H9 (cell line): ENCODE results near the gene TYMP. TPM values are rescaled to one million over a fixed set of nuclear protein-coding genes. Genes with fewer than 3 reads are reported as not detected.

ENCODE experiments used
- DNase-seq: peaks from one replicate; pipeline ENCODE4 v3.0.0-alpha.2; 2017
- H2AFZ ChIP-seq: one replicate; pipeline ENCODE4 v1.6.1; 2013; ENCODE audit warnings: mild to moderate bottlenecking, low read length, control low read depth, moderate library complexity
- H2AK5ac ChIP-seq: 2 replicates; pipeline ENCODE4 v1.6.1; 2013; ENCODE audit warnings: low read length, control low read depth, mixed read lengths; ENCODE audit not compliant: insufficient read length
- H2BK120ac ChIP-seq: one replicate; pipeline ENCODE4 v1.6.1; 2013; ENCODE audit warnings: low read depth, mild to moderate bottlenecking, low read length, control low read depth, inconsistent platforms; ENCODE audit not compliant: poor library complexity, severe bottlenecking
- H2BK12ac ChIP-seq: 2 replicates; pipeline ENCODE4 v1.6.1; 2013; ENCODE audit warnings: low read length, control low read depth, mixed read lengths, low read depth; ENCODE audit not compliant: insufficient read length
- H2BK15ac ChIP-seq: 2 replicates; pipeline ENCODE4 v1.6.1; 2013; ENCODE audit warnings: low read depth, low read length, control low read depth
- H2BK20ac ChIP-seq: one replicate; pipeline ENCODE4 v1.6.1; 2013; ENCODE audit warnings: low read depth, mild to moderate bottlenecking, low read length, control low read depth, inconsistent platforms; ENCODE audit not compliant: poor library complexity, severe bottlenecking
- H2BK5ac ChIP-seq: 2 replicates; pipeline ENCODE4 v1.6.1; 2013; ENCODE audit warnings: low read length, control low read depth, mixed read lengths; ENCODE audit not compliant: insufficient read length
- H3K14ac ChIP-seq: 2 replicates; pipeline ENCODE4 v1.6.1; 2013; ENCODE audit warnings: low read length, control low read depth; ENCODE audit not compliant: insufficient read depth
- H3K18ac ChIP-seq: 2 replicates; pipeline ENCODE4 v1.6.1; 2013; ENCODE audit warnings: low read depth, mild to moderate bottlenecking, mixed read lengths, low read length, control low read depth; ENCODE audit not compliant: insufficient read length
- H3K23ac ChIP-seq: 2 replicates; pipeline ENCODE4 v1.6.1; 2013; ENCODE audit warnings: low read length, control low read depth, mixed read lengths, low read depth; ENCODE audit not compliant: insufficient read length
- H3K23me2 ChIP-seq: 2 replicates; pipeline ENCODE4 v1.6.1; 2013; ENCODE audit warnings: low read depth, mild to moderate bottlenecking, mixed read lengths, low read length, control low read depth; ENCODE audit not compliant: insufficient read length, poor library complexity, severe bottlenecking
- H3K27ac ChIP-seq: 2 replicates; pipeline ENCODE4 v1.5.1; 2013; ENCODE audit warnings: low read length, control low read depth, mixed read lengths, low read depth; ENCODE audit not compliant: insufficient read length
- H3K27me3 ChIP-seq: 2 replicates; pipeline ENCODE4 v1.6.1; 2013; ENCODE audit warnings: low read length, control low read depth, inconsistent platforms; ENCODE audit not compliant: insufficient read depth
- H3K4ac ChIP-seq: 2 replicates; pipeline ENCODE4 v1.6.1; 2013; ENCODE audit warnings: low read depth, mild to moderate bottlenecking, control low read depth, inconsistent platforms, low read length, moderate library complexity
- H3K4me1 ChIP-seq: 2 replicates; pipeline ENCODE4 v1.6.1; 2013; ENCODE audit warnings: low read length, control low read depth, inconsistent platforms; ENCODE audit not compliant: insufficient read depth
- H3K4me2 ChIP-seq: 2 replicates; pipeline ENCODE4 v1.6.1; 2013; ENCODE audit warnings: low read length, control low read depth, mixed read lengths; ENCODE audit not compliant: insufficient read length, insufficient read depth
- H3K56ac ChIP-seq: 2 replicates; pipeline ENCODE4 v1.6.1; 2013; ENCODE audit warnings: low read depth, mild to moderate bottlenecking, mixed read lengths, low read length, control low read depth; ENCODE audit not compliant: insufficient read length
- H3K79me1 ChIP-seq: 2 replicates; pipeline ENCODE4 v1.6.1; 2013; ENCODE audit warnings: low read depth, mild to moderate bottlenecking, moderate library complexity, low read length, control low read depth, inconsistent platforms; ENCODE audit not compliant: insufficient read depth, poor library complexity, severe bottlenecking
- H3K79me2 ChIP-seq: 2 replicates; pipeline ENCODE4 v1.6.1; 2013; ENCODE audit warnings: low read length, control low read depth, inconsistent platforms; ENCODE audit not compliant: insufficient read depth
- H3K9ac ChIP-seq: 2 replicates; pipeline ENCODE4 v1.6.1; 2013; ENCODE audit warnings: low read length, control low read depth, mixed read lengths; ENCODE audit not compliant: insufficient read length; ENCODE audit errors: extremely low read depth
- H3K9me3 ChIP-seq: one replicate; pipeline ENCODE4 v1.6.1; 2013; ENCODE audit warnings: low read depth, low read length, inconsistent platforms; ENCODE audit not compliant: control insufficient read depth
- H3T11ph ChIP-seq: one replicate; pipeline ENCODE4 v1.6.1; 2013; ENCODE audit warnings: mild to moderate bottlenecking, low read length, control low read depth, inconsistent platforms
- H4K20me1 ChIP-seq: one replicate; pipeline ENCODE4 v1.6.1; 2013; ENCODE audit not compliant: control insufficient read depth, insufficient read length, insufficient read depth
- H4K5ac ChIP-seq: 2 replicates; pipeline ENCODE4 v1.6.1; 2013; ENCODE audit warnings: low read depth, mild to moderate bottlenecking, mixed read lengths, low read length, control low read depth; ENCODE audit not compliant: insufficient read length
- H4K8ac ChIP-seq: replicated peaks from 2 replicates; pipeline ENCODE4 v1.6.1; 2013; ENCODE audit warnings: low read length, control low read depth, mixed read lengths, low read depth; ENCODE audit not compliant: insufficient read length
- H4K91ac ChIP-seq: 2 replicates; pipeline ENCODE4 v1.6.1; 2013; ENCODE audit warnings: low read depth, mild to moderate bottlenecking, moderate library complexity, mixed read lengths, low read length, control low read depth; ENCODE audit not compliant: insufficient read length
- H3K27ac Mint-ChIP-seq, 3 experiments: 2 replicates in 2 of 3; 3 replicates in 1 of 3; pipeline ENCODE4 v1.8.0; 2020 to 2021; ENCODE audit warnings: mixed read lengths in 3 of 3, mild to moderate bottlenecking in 1 of 3, moderate library complexity in 1 of 3
- H3K27me3 Mint-ChIP-seq: 2 replicates; pipeline ENCODE4 v1.8.0; 2021; ENCODE audit warnings: low read depth, mild to moderate bottlenecking, moderate library complexity, mixed read lengths
- H3K36me3 Mint-ChIP-seq, 3 experiments: 2 replicates in 2 of 3; 3 replicates in 1 of 3; pipeline ENCODE4 v1.8.0; 2020 to 2021; ENCODE audit warnings: low read depth in 3 of 3, mixed read lengths in 3 of 3; ENCODE audit not compliant: insufficient read depth in 1 of 3
- H3K4me1 Mint-ChIP-seq, 2 experiments: 2 replicates each; pipeline ENCODE4 v1.8.0; 2020; ENCODE audit warnings: mixed read lengths in 2 of 2
- H3K4me3 Mint-ChIP-seq, 2 experiments: 2 replicates in 1 of 2; 3 replicates in 1 of 2; pipeline ENCODE4 v1.8.0; 2020 to 2021; ENCODE audit warnings: mild to moderate bottlenecking in 2 of 2, mixed read lengths in 2 of 2, moderate library complexity in 1 of 2
- H3K9me3 Mint-ChIP-seq, 2 experiments: 2 replicates in 1 of 2; 3 replicates in 1 of 2; pipeline ENCODE4 v1.8.0; 2020; ENCODE audit warnings: mild to moderate bottlenecking in 2 of 2, mixed read lengths in 2 of 2, moderate library complexity in 1 of 2
- WGBS: extraction: QIAGEN DNeasy Blood & Tissue Kit; methylation state at CpG from one replicate; pipeline ENCODE4 v1.1.7; 2013; ENCODE audit warnings: missing lambda C conversion rate, low lambda C conversion rate, mixed read lengths; ENCODE audit not compliant: insufficient read length; ENCODE audit errors: extremely low coverage; 5-methylcytosine and 5-hydroxymethylcytosine counted together
- total RNA-seq: library from RNA; stranded (reverse); gene quantifications from 2 replicates; pipeline ENCODE4 v1.2.1, GENCODE V29; 2021
- TF ChIP-seq, protein P1 (sequence below): fragments of 200-600 bp; sonication (generic); conservative IDR thresholded peaks from 3 replicates; pipeline ENCODE4 v1.8.0; 2021; ENCODE audit warnings: antibody characterized with exemption, mild to moderate bottlenecking

The TYMP gene
- total RNA-seq, 1 experiment from 2014 or later = 1.0 TPM

DNA sequence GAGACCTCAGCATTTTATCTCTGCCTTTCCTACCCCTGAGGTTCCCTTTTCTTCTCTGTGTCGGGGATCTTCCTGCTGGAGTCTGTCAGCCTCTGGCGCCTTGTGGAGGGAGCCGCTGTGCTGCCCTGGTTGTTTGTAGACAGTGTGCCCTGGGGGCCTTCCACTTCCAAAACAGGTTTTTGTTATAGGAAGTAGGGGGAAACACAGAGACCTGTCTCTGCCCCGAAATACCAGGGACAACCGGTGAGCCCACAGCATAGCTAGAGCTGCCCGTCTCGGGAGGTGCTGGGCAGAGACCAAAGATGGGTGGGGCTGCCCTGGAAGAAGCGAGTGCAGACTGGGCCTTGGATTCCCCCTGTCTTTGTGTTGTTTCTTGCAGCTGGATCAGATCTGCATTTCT is 13.7 kb downstream of the TYMP start:
- peaks cover 3% of the 10 kb centered on the region for H3K79me1 ChIP-seq
- H3K4me2 ChIP-seq = no peak overlapping the region
- no peak overlapping the region for H3K56ac ChIP-seq
- H3T11ph ChIP-seq = no peak overlapping the region
- H4K5ac ChIP-seq = no peak overlapping the region
- H3K9ac ChIP-seq = no peak overlapping the region
- H3K79me2 ChIP-seq = peaks cover 4% of the 10 kb centered on the region; the same call in 1 of the 2 replicates
- H3K27me3 ChIP-seq = no peaks in the 10 kb centered on the region
- no peak overlapping the region for H2BK12ac ChIP-seq
- peak overlapping the region in 1 of 3 experiments; percentile 2; a peak in 3 of 7 replicates for H3K27ac Mint-ChIP-seq
- H3K18ac ChIP-seq = no peak overlapping the region
- H2BK5ac ChIP-seq = no peak overlapping the region
- H3K4me1 Mint-ChIP-seq = no peaks in the 10 kb centered on the region
- H3K9me3 Mint-ChIP-seq = no peaks in the 10 kb centered on the region
- TF ChIP-seq, protein P1, sequence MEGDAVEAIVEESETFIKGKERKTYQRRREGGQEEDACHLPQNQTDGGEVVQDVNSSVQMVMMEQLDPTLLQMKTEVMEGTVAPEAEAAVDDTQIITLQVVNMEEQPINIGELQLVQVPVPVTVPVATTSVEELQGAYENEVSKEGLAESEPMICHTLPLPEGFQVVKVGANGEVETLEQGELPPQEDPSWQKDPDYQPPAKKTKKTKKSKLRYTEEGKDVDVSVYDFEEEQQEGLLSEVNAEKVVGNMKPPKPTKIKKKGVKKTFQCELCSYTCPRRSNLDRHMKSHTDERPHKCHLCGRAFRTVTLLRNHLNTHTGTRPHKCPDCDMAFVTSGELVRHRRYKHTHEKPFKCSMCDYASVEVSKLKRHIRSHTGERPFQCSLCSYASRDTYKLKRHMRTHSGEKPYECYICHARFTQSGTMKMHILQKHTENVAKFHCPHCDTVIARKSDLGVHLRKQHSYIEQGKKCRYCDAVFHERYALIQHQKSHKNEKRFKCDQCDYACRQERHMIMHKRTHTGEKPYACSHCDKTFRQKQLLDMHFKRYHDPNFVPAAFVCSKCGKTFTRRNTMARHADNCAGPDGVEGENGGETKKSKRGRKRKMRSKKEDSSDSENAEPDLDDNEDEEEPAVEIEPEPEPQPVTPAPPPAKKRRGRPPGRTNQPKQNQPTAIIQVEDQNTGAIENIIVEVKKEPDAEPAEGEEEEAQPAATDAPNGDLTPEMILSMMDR = no peak
- H3K36me3 Mint-ChIP-seq = peaks cover 5 to 49% (median 42%) of the 10 kb centered on the region in 3 experiments
- no peak overlapping the region for H3K4me3 Mint-ChIP-seq
- no peaks in the 10 kb centered on the region for H3K27me3 Mint-ChIP-seq
- H3K9me3 ChIP-seq = no peaks in the 10 kb centered on the region
- no peak overlapping the region for H4K8ac ChIP-seq
- H3K4me1 ChIP-seq = no peaks in the 10 kb centered on the region
- WGBS = no CpG with 5 or more reads among the region's 8 CpGs
- no peak overlapping the region for H4K91ac ChIP-seq
- no peak overlapping the region for H3K14ac ChIP-seq
- H2AK5ac ChIP-seq = no peak overlapping the region
- no peak overlapping the region for H3K27ac ChIP-seq
- H2AFZ ChIP-seq = no peak overlapping the region
- H2BK120ac ChIP-seq = no peak overlapping the region
- peaks cover 3% of the 10 kb centered on the region for H4K20me1 ChIP-seq
- no peak overlapping the region for H3K4ac ChIP-seq
- no peak overlapping the region for H2BK15ac ChIP-seq
- no peak overlapping the region for H3K23ac ChIP-seq
- no peak for DNase-seq
- H3K23me2 ChIP-seq = no peaks in the 10 kb centered on the region
- no peak overlapping the region for H2BK20ac ChIP-seq
